ENCODE measurements around the gene CNTFR.

Gene CNTFR

GRCh38 chr9:34507966-34508365 is 81.6 kb downstream of the CNTFR start:
- no peaks in the 10 kb centered on the region for H3K9me3 Mint-ChIP-seq
- peaks cover 29% of the 10 kb centered on the region for H3K4me1 Mint-ChIP-seq
- H3K27me3 Mint-ChIP-seq (ENCODE audit: low read depth) = peaks cover 27% of the 10 kb centered on the region
- no peak overlapping the region for H3K4me3 Mint-ChIP-seq
- H3K27ac Mint-ChIP-seq = no peak overlapping the region
- no peaks in the 10 kb centered on the region for H3K36me3 Mint-ChIP-seq (ENCODE audit: low read depth)
- no peak for TF ChIP-seq CTCF (IDR thresholded peaks at IDR 0.05; ENCODE audit: unreplicated experiment in 3 of 3)

- peaks cover 30% of the 10 kb centered on the region for H3K27me3 Mint-ChIP-seq (ENCODE audit: low read depth)
- H3K4me3 Mint-ChIP-seq = no peak overlapping the region
- H3K27ac Mint-ChIP-seq = no peak overlapping the region
- no peak for TF ChIP-seq CTCF (IDR thresholded peaks at IDR 0.05; ENCODE audit: unreplicated experiment in 3 of 3)
- peaks cover 25% of the 10 kb centered on the region for H3K4me1 Mint-ChIP-seq
- H3K36me3 Mint-ChIP-seq (ENCODE audit: low read depth) = no peaks in the 10 kb centered on the region
- H3K9me3 Mint-ChIP-seq = no peaks in the 10 kb centered on the region
These were observed 82.0 kb downstream of the CNTFR start for GRCh38 chr9:34507556-34507955.

- Mint-ChIP-seq H3K9me3 (no peaks in the 10 kb centered on the region), H3K4me1 (peaks cover 22% of the 10 kb centered on the region), H3K27me3 (ENCODE audit: low read depth) (peaks cover 29% of the 10 kb centered on the region), H3K36me3 (ENCODE audit: low read depth) (no peaks in the 10 kb centered on the region), H3K27ac (no peak overlapping the region), H3K4me3 (no peak overlapping the region)
- TF ChIP-seq CTCF (IDR thresholded peaks at IDR 0.05; ENCODE audit: unreplicated experiment in 3 of 3) = no peak
These were observed 82.9 kb downstream of the CNTFR start for GRCh38 chr9:34506623-34507022.

- H3K36me3 Mint-ChIP-seq (ENCODE audit: low read depth) = no peaks in the 10 kb centered on the region
- H3K27me3 Mint-ChIP-seq (ENCODE audit: low read depth) = peaks cover 30% of the 10 kb centered on the region
- no peak overlapping the region for H3K4me3 Mint-ChIP-seq
- no peak for TF ChIP-seq CTCF (IDR thresholded peaks at IDR 0.05; ENCODE audit: unreplicated experiment in 3 of 3)
- no peak overlapping the region for H3K27ac Mint-ChIP-seq
- H3K9me3 Mint-ChIP-seq = no peaks in the 10 kb centered on the region
- peaks cover 13% of the 10 kb centered on the region for H3K4me1 Mint-ChIP-seq
These were observed 84.0 kb downstream of the CNTFR start for GRCh38 chr9:34505370-34506120.

GRCh38 chr9:34503406-34503805 is 86.1 kb downstream of the CNTFR start:
- H3K9me3 Mint-ChIP-seq = no peaks in the 10 kb centered on the region
- TF ChIP-seq CTCF (IDR thresholded peaks at IDR 0.05; ENCODE audit: unreplicated experiment in 3 of 3) = no peak
- no peaks in the 10 kb centered on the region for H3K36me3 Mint-ChIP-seq (ENCODE audit: low read depth)
- peaks cover 32% of the 10 kb centered on the region for H3K27me3 Mint-ChIP-seq (ENCODE audit: low read depth)
- no peak overlapping the region for H3K4me3 Mint-ChIP-seq
- H3K27ac Mint-ChIP-seq = no peak overlapping the region
- no peaks in the 10 kb centered on the region for H3K4me1 Mint-ChIP-seq

GRCh38 chr9:34502891-34503290 is 86.6 kb downstream of the CNTFR start:
- no peak for TF ChIP-seq CTCF (IDR thresholded peaks at IDR 0.05; ENCODE audit: unreplicated experiment in 3 of 3)
- no peaks in the 10 kb centered on the region for H3K9me3 Mint-ChIP-seq
- H3K27me3 Mint-ChIP-seq (ENCODE audit: low read depth) = peaks cover 32% of the 10 kb centered on the region
- no peak overlapping the region for H3K27ac Mint-ChIP-seq
- H3K4me3 Mint-ChIP-seq = no peak overlapping the region
- H3K36me3 Mint-ChIP-seq (ENCODE audit: low read depth) = no peaks in the 10 kb centered on the region
- H3K4me1 Mint-ChIP-seq = no peaks in the 10 kb centered on the region

All from nephron (organoid).